C1 segment of cervical spinal cord (tissue), 14 donors: Measurements from ENCODE around the gene SERPINA6.
"Not testable (repeated sequence)": the region's sequence is repeated elsewhere in the genome, so short reads cannot be mapped to it uniquely, and the experiment has no call there.

Experiments used
- DNase-seq, 14 donors: peaks; one replicate each; lab custom pipeline; 2025; lab: John Stamatoyannopoulos, UW

Gene SERPINA6

DNA sequence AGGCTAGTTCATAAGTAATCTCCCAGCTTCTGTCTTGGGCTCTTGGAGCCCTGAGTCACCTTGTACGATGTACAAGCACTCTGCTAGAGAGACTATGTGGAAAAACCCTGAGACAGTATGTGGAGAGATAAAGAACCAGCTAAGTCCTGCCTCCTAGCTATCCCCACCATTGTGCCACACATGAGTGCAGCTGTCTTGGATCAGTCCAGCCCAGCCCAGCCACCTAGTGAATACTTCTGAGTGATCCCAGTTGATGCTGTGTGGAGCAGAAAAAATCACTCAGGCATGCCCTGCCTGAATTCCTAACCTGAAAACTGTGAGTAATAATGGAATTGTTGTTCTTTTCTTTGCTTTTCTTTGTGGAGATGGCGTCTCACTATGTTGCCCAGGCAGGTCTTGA lies 5.1 kb upstream of the SERPINA6 start:
- DNase-seq, result no peak

DNA sequence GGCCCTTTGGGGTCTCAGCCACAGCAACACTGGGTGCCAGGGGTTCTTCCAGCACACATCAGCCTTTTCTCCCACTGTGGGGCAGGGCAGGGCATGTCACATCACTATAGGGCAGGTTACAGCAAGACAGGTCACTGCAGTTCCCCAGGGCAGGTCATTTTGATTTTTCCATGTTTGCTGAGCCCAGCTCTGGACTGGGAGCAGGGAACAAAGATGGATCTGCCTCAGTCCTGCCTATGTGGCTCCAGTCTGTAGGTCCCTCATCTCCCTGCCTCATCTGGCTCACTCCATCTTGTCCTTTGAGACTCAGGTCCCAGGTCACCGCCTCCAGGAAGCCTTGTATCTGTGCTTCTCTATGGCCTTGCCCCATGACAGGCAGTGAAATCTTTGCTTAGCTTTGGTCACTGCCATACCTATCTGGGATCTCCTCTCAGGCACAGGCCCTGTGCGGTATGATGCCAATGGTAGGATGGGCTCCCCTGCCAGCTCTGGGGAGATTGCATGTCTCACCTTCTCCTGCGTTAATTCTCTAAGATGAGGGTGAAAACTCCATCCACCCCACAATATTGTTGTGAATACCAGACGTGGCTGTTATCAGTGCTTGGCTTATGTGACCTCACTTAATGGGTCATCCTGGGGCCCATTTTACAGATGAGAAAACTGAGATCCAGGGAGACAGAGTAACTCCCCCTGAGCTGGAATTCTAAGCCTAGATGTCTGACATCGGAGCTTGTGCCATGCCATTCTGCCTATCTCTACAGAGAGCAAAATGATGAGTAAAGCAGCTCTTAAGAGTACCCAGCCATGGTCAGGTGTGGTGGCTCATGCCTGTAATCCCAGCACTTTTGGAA lies 1.5 kb downstream of the SERPINA6 start:
- DNase-seq, result no peak

DNA sequence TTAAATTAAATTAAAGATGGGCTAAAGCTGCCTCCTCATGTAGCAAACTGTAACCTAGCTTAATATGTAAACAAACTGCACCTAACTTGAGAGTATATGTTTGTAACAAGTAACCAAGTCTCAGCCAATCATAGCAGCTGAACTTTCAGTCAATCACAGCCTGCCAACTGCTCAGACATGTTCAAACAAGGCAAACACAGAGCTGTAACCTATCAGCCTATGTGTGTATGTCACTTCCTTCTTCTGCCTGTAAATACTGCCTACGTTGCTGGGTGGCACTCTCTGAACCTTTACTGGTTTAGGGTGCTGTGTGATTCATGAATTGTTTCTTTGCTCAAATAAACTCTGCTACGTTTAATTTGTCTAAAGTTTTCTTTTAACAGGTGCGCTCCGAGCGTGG lies 2.9 kb downstream of the SERPINA6 start:
- DNase-seq, result no peak

DNA sequence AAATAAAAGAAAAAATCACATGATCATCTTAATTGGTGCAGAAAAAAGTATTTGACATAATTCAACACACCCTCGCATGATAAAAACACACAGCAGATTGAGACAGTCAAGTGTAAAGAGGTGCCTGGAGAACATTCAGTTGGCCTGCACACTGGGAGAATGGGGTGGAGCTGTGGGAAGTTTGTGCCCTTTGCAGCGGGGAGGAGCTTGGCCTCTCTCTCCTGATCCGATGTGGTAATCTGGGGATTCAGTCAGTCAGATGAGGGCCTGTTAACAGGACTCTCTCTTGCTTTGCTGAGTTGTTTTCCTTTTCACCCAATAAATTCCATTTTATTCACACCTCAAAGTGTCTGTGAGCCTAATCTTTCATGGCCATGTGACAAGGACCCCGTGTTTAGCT lies 5.9 kb downstream of the SERPINA6 start:
- no peak for DNase-seq

DNA sequence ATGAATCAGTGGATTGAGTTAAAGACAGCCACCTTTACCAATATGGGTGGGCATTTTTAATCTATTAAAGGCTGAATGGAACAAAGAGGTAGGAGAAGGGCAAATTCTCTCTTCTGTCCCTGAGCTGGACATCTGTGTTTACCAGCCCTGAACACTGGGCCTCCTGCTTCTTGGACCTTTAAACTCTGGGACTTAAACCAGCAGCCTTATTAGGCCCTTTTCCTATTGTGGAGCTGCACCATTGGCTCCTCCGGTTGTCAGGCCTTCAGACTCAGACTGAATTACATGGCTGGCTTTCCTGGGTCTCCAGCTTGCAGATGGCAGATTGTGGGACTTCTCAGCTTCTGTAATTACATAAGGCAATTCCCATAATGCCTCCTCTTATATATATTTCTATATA lies 6.4 kb downstream of the SERPINA6 start:
- no peak for DNase-seq

DNA sequence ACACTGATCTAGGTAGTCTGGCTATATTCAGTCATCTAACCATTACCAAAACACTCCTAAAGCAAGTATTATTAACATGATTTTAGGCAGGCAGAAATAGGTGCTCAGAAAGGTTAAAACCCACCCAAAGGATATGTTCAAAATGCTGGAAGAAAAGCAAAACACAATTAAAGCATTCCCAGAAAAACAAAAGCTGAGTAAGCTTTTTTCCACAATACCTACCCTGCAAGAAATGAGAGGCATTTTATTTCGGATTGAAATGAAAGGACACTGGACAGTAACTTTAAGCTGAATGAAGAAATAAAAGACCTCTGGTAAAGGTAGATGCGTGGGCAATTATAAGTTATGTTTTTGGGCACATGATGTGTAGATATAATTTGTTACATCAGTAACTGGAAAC lies 8.2 kb downstream of the SERPINA6 start:
- DNase-seq, result no peak

DNA sequence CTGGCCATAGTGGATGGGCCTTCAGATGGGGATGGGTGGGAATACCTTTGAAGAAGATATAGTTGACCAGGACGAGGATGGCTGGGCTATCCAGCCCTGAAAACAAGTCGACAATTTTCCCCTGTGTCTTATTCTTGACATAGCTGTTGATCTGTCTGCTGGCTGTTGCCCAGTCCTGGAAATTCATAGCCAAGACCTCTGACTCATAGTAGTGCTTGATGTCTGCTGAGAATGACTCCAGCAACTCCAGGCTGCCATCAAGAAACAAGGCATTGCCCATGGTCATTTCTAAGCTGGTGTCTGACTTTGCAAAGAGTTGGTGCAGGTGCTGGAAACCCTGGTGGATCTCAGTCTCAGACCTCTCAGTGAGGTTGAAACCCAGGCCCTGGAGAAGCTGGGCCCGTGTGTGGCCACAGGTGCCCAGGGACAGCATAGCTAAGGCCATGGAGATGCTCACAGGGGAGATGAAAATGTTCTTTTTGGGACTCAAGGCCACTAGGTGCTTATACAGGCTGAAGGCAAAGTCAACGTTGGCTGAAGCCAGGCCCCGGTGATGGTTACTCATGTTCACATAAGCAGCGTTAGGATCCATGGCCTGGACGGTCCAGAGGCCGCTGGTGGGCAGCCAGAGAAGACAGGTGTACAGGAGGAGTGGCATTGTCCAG lies 9.0 kb downstream of the SERPINA6 start:
- no peak for DNase-seq

DNA sequence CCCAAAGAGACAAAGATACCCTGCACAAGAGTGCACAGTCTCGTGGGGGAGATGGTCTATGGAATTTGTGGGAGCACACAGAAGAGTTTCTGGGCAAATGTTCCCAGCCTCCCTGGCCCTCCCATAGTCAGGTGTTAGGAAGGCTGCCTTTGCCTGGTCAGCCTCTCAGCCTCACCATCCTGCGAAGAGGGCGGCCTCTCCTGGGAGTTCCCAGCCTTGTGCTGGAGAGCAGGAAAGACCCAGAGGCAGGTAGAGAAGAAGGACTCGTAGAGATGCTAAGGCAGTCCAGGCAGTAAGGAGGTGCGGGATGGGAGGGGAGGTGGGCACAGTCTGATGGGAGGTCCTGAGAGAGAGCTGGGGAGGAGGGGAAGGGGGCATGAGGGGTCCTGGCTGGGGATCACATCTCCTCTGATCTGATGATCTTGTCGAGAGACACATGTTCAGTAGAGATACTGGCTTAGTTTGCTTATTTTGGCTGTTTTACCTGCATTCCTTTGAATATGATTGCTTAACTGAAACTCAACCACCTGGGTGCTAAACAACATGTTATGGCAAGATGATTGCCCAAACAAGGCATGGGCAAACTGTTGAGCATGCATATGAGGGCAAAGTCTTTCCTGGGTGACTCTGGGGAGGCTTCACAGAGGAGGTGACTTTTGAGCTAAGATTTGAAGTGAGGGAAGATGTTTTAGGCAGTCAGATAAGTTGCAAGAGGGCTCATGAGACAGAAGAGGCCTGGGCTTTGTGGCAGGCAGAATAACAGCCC lies 10.5 kb downstream of the SERPINA6 start:
- no peak for DNase-seq

DNA sequence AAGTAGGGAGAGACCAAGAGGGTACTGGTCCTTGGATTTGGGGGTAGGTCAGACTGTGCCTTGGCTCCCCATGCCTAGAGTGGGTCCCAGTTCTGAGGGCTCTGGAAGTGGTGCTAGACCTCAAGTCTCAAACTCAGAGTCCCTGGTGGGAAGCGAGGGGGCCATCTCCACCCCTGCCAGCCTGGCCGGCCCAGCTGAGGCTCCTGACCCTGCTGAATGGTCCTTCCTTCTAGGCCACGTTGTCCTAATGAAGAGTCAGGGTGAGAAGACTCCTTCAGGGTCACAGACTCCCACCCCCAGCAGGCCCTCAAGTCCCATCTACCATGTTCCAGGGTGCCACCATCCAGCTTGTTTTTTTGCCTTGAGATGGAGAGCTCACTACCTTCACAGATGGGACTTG lies 12.9 kb downstream of the SERPINA6 start:
- DNase-seq, result no peak

DNA sequence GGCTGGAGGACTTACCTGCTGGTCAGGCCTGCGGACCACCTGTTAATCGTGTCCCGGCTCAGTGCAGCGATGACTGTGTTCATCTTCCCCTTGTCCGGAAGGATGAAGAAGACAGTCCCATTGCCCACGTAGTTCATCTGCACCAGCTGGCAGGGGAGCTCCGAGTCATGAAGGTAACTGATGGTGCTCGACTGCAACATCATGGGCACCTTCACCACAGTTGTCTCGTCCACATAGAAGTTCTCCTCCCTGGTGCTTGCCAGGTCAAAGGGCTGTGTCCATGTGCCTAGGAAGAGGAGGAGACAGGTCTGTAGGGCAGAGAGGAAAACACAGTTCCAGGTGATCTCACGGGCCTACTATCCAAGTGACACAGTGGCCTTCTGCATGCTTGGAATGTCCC lies 13.4 kb downstream of the SERPINA6 start:
- DNase-seq, result no peak

DNA sequence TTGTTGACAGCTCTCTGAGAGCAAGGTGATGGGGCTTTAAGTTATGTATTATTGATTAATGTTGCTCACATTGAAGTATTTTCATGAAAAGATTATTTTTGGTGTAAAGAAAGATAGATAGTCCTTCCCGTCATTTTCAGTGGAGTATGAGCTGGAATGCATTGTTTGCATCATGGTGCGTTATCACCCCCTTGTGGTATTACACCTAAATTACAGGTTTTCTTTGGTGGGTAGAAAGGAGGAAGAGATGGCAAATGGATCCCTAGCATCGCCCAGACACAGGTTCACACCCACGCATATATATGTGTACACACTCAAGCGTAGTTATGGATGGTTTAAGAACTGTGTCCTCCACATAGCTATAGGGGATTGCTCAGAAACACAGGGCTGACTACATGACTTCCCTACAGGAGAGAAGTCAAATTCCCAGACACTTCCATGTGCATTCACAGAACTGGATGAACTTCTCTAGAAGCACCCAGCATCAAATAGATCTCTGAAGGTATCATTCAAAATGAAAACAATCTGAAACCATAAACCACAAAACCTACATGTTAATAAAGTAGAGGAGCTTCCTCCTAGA lies 15.6 kb downstream of the SERPINA6 start:
- DNase-seq, result no peak

DNA sequence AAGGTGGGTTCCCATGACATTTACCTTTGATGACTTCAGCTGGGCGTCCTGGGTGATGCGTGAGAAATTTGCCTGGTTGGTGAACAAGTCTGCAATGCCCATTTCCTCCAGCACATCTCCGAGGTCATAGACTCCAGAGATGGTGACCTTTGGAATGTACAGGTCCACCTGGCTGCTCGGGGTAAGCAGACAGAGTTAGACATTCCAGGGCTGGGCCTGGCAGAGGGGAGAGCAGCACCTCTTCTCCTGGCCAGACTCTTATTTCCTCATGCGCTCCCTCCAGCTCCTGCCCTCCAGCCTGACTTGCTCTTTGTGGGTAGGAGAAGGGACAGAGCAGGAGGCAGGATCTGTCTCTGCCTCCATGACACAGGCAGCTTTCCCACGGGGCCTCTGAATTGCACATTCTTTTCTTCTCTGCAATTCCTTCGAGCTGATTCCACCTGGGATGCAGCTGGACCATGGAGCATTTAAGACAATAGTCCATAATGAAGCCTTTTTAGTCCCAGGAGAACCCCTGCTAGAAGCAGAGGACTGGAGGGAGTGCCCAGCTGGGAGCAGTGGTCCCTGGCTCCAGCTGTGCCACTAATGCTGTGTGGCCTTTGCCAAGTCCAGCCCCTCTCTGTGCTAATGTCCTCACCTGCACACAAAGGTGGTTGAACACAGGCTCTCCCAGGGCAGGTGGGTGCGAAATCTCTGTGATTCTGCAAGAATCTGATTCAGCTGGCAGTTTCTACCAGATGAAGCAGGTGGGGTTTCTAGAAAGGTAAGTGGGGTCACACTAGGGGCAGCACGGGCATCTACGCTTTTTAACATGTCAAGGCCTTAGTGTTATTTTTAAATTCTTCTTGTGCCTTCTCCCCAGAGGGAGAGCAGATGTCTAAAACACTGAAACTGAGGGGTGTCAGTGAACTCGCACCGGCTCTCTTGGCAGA lies 16.8 kb downstream of the SERPINA6 start:
- no peak for DNase-seq

DNA sequence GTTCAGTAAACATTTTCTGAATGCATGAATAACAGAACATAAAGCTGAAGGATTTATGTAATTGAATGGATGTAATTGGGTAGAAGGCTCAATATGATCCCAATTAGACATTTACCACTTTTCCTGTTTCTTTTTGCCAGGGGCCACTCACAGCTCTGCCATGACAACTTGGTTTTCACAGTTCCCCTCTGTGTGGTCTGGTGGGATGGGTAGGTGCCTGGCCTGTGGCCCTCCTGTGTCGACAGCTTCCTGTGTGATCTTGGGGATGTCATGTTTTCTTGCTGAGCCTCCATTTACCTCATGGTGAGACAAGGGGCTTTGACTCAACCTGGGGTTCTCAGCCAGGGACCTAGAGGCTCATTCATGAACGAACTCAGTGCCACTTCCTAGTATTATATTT lies 17.5 kb downstream of the SERPINA6 start:
- DNase-seq, result no peak

DNA sequence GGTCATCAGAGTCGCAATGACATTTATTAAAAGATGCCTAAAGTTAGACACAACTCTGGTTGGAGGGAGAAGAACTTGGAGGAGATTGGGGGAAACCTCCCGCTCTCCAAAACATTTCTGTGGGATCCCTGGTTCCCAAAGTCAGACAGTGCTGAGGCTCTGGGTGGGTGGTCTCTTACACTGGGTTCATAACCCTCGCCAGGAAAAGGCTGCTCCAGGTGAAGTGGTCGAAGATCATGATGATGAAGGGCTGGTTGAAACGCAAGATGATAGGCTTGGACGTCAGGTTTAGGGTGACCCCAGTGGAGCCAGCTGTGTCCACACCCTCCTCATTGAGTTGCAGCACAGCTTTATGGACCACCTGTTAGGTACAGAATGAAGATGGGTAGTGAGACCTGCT lies 18.9 kb downstream of the SERPINA6 start:
- no peak for DNase-seq

DNA sequence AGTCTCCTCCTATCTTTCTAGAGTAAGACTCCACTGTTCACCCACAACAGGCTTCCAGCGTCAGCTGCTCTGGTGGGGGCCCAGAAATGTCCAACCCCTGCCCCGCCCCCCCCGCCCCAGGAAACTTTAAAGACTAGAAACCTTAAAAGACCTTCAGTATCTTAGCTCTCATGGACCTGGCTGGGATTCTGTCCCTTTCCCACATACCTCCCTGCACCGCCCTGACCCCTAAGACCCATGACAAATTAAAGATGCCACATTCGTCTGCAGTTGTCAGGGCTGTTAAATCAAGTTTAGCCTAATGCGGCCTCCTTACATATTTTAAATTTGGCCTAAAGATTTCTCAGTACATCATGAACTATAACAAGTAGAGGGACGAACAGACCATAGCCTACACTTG lies 20.0 kb downstream of the SERPINA6 start:
- DNase-seq, result no peak

DNA sequence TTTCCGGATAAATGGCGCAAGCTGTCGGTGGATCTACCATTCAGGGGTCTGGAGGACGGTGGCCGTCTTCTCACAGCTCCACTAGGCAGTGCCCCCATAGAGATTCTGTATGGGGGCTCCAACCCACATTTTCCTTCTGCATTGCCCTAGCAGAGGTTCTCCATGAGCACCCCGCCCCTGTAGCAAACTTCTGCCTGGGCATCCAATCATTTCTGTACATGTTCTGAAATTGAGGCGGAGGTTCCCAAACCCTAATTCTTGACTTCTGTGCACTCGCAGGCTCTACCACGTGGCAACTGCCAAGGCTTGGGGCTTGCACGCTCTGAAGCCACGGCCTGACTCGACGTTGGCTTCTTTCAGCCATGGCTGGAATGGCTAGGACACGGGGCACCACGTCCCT lies 25.0 kb downstream of the SERPINA6 start:
- no peak for DNase-seq

DNA sequence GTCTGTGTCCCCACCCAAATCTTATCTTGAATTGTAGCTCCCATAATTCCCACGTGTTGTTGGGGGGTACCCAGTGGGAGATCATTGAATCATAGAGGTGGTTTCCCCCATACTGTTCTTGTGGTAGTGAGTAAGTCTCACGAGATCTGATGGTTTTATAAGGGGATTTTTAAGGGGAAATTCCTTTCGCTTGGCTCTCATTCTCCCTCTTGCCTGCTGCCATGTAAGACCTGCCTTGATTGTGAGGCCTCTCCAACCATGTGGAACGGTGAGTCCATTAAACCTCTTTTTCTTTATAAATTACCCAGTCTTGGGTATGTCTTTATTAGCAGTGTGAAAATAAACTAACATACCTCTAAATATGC lies 27.0 kb downstream of the SERPINA6 start:
- not testable (repeated sequence) for DNase-seq

DNA sequence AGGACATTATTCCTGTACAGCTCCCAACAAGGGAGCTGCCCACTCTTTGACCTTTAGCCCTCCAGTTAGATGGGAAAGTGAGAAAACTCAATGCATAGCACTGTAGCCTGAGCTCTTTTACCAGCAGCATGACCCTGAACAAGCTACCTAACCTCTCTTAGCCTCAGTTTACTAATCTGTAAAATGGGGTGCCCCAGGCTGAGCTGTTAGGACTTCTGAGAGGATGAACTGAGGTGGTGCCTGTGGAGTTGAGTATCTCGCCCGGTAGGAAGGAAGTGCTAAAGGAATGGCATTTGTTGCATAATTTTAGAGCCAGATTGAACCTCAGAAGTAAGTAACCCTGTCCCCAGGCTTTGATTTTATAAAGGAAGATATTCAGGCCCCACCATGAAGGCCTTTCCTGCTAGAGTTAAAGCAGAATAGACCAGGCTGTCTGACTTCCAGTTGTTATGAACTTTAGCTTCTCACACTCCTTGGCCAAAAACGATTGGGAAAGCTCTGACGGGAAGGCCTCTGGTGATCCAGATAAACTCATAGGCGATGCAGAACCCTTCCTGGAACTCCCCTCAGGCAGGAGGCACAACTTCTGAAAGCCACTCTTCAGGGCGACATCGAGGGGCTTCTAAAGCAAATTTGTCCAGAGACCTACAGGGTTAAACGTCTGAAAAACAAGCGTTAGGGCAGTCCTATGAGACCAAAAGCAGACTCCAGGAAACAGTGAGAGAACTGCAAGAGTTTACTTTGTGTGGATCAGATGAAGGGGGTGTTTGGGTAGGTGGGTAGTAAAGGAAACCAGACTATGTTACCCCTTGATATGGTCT lies 27.6 kb downstream of the SERPINA6 start:
- DNase-seq, result no peak

DNA sequence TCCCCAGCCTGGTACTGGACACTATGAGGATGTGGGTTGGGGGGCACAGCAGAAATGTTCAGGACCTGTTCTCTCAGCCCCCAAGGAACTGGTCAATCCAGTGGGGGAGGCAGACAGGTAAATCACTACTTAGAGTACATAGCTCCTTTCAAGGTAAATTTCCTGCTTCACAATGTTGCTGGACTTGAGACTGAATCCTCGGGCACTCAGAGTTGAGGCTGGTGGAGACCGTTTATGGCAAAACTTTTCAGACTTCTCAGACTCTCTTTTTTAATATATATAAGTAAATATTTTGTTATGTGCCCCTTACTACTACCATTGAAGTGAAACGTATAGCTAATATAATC lies 29.6 kb downstream of the SERPINA6 start:
- DNase-seq, result no peak

DNA sequence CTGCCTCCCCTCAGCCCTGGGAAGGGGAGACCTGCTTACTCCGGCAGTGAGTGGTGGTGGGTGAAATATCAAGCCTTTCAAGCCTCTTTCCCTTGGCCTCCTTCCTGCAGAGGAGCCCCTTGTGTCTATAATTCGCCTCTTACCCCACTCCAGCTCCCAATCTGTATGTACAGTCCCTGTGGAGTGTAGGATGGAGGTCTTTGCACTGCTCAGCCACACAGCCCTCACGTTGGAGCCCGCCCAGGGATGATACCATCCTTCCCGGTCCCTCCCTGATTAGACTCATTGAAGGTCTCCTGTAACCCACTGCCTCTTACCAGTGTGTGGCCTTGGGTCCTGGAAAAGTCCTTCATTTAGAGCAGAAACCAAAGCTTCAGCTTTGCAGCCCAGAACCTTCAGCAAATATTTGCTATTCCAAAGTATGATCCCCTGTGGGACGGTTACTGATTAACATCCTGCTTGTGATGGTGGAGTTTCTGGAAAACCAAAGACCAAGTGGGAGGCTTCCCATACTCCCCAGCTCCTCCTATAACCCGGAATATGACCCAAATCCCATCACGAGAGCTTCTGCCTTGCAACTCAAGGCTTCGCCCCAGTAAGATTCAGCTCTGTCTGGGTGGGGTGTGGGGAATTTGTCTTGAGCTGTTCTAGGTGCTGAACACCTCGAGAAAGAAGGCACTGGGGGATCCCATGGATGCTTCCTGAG lies 30.1 kb downstream of the SERPINA6 start, which contains the start of gene SERPINA10:
Gene SERPINA10 (minus strand): TSS at position 397 of the 706 bp plus-strand sequence. CDS start 2,675 bp downstream, outside the sequence.
- no peak for DNase-seq
